Endothelial cell (in vitro differentiated cells): ENCODE data around the gene NRAS. TPM values are rescaled to one million over a fixed set of nuclear protein-coding genes. Genes with fewer than 3 reads are reported as not detected.

Experiments used
- DNase-seq: peaks from one replicate; pipeline ENCODE4 v3.0.0; 2021; ENCODE audit warnings: low spot score
- H3K27ac Mint-ChIP-seq: one replicate; pipeline ENCODE4 v1.8.0; 2021; ENCODE audit warnings: mixed read lengths, inconsistent platforms; ENCODE audit not compliant: unreplicated experiment
- H3K27me3 Mint-ChIP-seq: one replicate; pipeline ENCODE4 v1.8.0; 2021; ENCODE audit warnings: mild to moderate bottlenecking, moderate library complexity, mixed read lengths, inconsistent platforms; ENCODE audit not compliant: unreplicated experiment
- H3K36me3 Mint-ChIP-seq: one replicate; pipeline ENCODE4 v1.8.0; 2021; ENCODE audit warnings: mild to moderate bottlenecking, low read depth, mixed read lengths, inconsistent platforms; ENCODE audit not compliant: unreplicated experiment
- H3K4me1 Mint-ChIP-seq: one replicate; pipeline ENCODE4 v1.8.0; 2021; ENCODE audit warnings: mild to moderate bottlenecking, mixed read lengths, inconsistent platforms; ENCODE audit not compliant: unreplicated experiment
- H3K4me3 Mint-ChIP-seq: one replicate; pipeline ENCODE4 v1.8.0; 2021; ENCODE audit warnings: mild to moderate bottlenecking, mixed read lengths, inconsistent platforms; ENCODE audit not compliant: unreplicated experiment
- H3K9me3 Mint-ChIP-seq: one replicate; pipeline ENCODE4 v1.8.0; 2021; ENCODE audit warnings: mixed read lengths, inconsistent platforms; ENCODE audit not compliant: unreplicated experiment
- total RNA-seq: library from RNA; stranded (reverse); fragmentation: NEBNext Ultra II Directional; extraction: Animal tissue kit (Norgen Biotek cat#: 25700); gene quantifications from one replicate; pipeline ENCODE4 v1.2.1, GENCODE V29; 2021; ENCODE audit not compliant: unreplicated experiment
- TF ChIP-seq, protein P1 (sequence below): fragments of 200-600 bp; sonication (generic); IDR thresholded peaks from one replicate; pipeline ENCODE4 v1.5.0; 2021; ENCODE audit warnings: antibody characterized with exemption; ENCODE audit not compliant: unreplicated experiment

Gene NRAS
- total RNA-seq, 1 donor from 2014 or later, result 74.0 TPM

DNA sequence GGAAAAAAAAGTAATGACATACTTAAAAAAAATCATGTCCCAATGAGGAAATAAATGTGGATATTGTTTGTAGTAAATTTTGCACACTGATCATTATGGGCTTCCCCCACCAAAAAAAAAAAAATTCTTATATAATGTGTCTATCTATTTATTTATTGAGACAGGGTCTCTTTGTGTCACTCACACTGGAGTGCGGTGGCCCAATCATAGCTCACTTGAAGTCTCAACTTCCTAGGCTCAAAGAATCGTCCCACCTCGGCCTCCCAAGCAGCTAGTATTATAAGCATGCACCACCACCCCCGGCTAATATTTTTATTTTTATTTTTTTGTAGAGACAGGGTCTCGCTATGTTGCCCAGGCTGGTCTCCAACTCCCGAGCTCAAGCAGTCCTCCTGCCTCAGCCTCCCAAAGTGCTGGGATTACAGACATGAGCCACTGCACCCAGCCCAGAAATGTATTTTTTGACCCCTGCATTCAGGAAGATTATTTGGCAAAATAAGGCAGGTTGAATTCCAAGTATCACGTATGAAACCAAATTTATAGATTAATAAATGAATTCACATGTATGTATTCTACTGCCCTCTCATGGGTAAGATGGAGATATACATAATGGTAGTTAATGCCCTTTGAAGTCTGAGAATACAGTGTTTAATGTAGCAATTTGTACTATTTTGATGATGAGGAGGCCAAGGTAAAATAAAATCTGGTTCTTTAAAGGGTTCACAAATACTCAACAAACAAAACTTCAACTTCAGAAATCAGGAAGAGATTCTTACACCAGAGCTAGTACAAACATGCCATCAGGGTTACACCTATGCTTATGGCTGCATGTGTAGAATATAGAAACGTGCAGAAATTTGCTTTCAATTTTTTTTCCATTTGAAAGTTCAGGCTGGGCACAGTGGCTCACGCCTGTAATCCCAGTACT, 45.3 kb downstream of the NRAS start:
- no peak overlapping the region for H3K4me3 Mint-ChIP-seq
- no peak for DNase-seq
- peaks cover 3% of the 10 kb centered on the region for H3K27me3 Mint-ChIP-seq
- no peaks in the 10 kb centered on the region for H3K9me3 Mint-ChIP-seq
- no peak overlapping the region for H3K27ac Mint-ChIP-seq
- no peaks in the 10 kb centered on the region for H3K36me3 Mint-ChIP-seq
- TF ChIP-seq, protein P1, sequence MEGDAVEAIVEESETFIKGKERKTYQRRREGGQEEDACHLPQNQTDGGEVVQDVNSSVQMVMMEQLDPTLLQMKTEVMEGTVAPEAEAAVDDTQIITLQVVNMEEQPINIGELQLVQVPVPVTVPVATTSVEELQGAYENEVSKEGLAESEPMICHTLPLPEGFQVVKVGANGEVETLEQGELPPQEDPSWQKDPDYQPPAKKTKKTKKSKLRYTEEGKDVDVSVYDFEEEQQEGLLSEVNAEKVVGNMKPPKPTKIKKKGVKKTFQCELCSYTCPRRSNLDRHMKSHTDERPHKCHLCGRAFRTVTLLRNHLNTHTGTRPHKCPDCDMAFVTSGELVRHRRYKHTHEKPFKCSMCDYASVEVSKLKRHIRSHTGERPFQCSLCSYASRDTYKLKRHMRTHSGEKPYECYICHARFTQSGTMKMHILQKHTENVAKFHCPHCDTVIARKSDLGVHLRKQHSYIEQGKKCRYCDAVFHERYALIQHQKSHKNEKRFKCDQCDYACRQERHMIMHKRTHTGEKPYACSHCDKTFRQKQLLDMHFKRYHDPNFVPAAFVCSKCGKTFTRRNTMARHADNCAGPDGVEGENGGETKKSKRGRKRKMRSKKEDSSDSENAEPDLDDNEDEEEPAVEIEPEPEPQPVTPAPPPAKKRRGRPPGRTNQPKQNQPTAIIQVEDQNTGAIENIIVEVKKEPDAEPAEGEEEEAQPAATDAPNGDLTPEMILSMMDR, result peak; percentile 34
- peaks cover 12% of the 10 kb centered on the region for H3K4me1 Mint-ChIP-seq

DNA sequence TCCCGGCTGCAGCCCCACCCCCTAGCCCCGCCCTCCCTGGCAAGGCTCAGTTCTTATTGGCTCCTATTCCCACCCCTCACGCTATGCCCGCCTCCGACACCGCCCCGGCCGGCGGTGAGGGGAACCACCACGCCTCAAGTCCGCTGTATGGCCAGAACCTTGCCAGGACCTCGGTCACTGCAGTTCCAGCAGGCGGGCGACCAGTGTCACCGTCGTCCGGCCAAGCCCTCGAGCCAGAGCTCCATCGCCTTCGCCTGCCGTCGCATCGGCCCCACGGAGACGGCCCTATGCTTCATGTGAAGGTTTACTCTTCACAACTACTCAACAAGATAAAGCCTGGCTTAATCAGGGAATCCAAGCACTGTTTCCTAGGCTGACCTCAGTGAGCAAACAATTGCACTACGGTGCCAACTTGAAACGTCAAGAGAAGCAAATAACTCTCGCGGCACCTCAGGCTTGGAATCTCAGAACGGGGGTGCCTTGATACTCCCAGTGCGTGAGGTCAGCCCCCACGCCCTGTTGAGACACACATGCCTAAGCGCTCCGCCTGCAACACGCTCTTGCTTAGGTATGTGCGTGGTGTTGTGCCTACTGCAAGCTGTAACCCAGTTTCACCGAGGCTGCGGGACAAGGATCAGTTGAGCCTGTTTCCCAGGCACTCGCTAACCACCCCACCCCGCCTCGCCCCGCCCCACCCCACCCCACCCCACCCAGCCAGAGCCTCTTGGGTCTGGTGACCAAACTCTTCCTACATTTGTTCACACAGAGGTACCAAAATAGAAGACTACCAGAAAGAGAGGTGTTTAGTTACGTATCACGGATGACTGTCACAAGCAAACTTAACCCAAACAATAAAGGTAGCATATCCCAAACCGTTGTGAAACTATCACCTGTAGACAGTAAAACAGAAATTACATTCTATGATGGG, 46.2 kb downstream of the NRAS start:
- Mint-ChIP-seq H3K4me3 (peak overlapping the region; percentile 91), H3K36me3 (no peaks in the 10 kb centered on the region), H3K9me3 (no peaks in the 10 kb centered on the region), H3K27ac (peak overlapping the region; percentile 48), H3K4me1 (peaks cover 16% of the 10 kb centered on the region), H3K27me3 (peaks cover 3% of the 10 kb centered on the region)
- DNase-seq, result peak; percentile 92
- TF ChIP-seq, protein P1, result no peak

DNA sequence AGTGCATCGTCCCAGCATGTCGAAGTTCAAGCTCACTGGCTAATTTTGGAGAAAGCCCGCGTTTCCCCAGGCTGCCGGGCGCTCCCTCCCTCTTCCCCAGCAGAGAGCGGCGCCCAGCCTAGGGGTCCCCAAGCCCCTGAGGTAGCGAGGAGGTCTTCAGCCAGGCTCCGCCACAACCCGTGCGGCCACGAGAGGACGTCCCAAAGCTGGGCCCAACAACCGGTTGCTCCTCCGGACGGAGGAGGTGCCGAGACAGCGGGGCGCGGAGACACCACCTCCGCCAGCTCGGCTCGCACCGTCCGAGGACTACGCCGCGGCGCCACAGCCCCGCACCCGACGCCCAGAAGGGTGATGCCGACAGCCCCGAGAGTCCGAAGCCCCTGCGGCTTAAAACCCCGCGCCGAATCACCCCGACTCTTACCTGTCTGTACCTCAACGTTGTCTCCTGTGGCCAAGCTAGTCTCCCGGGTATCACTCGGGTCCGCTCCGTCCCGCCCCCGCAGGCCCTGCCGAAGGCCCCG, 46.9 kb downstream of the NRAS start, which contains the start of gene DENND2C:
Gene DENND2C (minus strand): TSS at position 488 of the 521 bp plus-strand sequence. CDS start 44,065 bp downstream, outside the sequence.
- Mint-ChIP-seq H3K4me1 (peaks cover 16% of the 10 kb centered on the region), H3K27ac (peak within 1 kb of the TSS; percentile 50), H3K9me3 (no peaks in the 10 kb centered on the region), H3K4me3 (peak within 1 kb of the TSS; percentile 91), H3K36me3 (no peaks in the 10 kb centered on the region), H3K27me3 (peaks cover 3% of the 10 kb centered on the region)
- no peak for DNase-seq
- TF ChIP-seq, protein P1, result no peak

DNA sequence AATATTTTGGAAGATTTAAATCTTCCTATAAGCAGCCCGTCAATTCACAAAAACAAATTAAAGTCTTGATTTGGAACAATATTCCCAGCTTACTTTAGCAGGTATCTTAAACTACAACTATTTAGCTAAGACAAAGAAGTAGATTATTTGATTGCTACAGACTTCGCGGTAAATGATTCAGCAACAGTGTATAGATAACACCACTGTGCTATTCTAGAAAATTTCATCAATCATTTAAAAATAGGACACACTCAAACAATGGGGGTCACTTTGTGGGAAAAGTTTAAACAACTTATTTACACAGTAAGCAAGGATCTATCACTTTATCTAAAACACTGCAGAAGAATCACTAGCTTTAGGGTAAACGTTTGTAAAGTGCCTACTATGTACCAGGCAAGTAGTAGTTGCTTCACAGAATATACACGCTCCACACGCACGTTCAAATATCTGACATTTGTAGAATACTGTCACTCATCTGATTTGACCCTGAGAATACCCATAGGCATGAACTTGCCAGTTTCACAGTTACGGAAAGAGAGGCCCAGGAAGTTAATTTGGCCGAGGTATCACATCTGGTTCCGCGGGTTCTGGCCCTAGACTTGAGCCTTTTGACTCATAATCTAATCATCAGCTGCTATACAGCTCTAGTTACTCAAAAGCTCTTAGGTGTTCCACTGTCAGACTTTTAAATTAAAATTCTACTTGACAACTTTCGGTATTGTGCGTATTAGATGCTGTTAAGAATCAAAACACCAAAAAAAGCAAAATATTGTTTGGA, 47.6 kb downstream of the NRAS start:
- DNase-seq, result no peak
- Mint-ChIP-seq H3K4me1 (peaks cover 16% of the 10 kb centered on the region), H3K36me3 (no peaks in the 10 kb centered on the region), H3K27me3 (peaks cover 3% of the 10 kb centered on the region), H3K27ac (peak overlapping the region; percentile 50), H3K4me3 (peak overlapping the region; percentile 91), H3K9me3 (no peaks in the 10 kb centered on the region)
- TF ChIP-seq, protein P1, result no peak
